Neural crest cell (in vitro differentiated cells): ENCODE results near the gene RO60. TPM values are rescaled to one million over a fixed set of nuclear protein-coding genes. Genes with fewer than 3 reads are reported as not detected.

Experiments
- DNase-seq: peaks from one replicate; pipeline ENCODE4 v3.0.0; 2021; ENCODE audit warnings: low read depth, mixed read lengths, low spot score
- H3K27ac Mint-ChIP-seq: one replicate; pipeline ENCODE4 v1.8.0; 2021; ENCODE audit warnings: mild to moderate bottlenecking, mixed read lengths; ENCODE audit not compliant: unreplicated experiment
- H3K27me3 Mint-ChIP-seq: 2 replicates; pipeline ENCODE4 v1.8.0; 2021; ENCODE audit warnings: low read depth, mild to moderate bottlenecking, mixed read lengths
- H3K36me3 Mint-ChIP-seq: 2 replicates; pipeline ENCODE4 v1.8.0; 2021; ENCODE audit warnings: low read depth, mild to moderate bottlenecking, mixed read lengths
- H3K4me1 Mint-ChIP-seq: 2 replicates; pipeline ENCODE4 v1.8.0; 2021; ENCODE audit warnings: mixed read lengths
- H3K4me3 Mint-ChIP-seq: one replicate; pipeline ENCODE4 v1.8.0; 2021; ENCODE audit warnings: mild to moderate bottlenecking, mixed read lengths
- H3K9me3 Mint-ChIP-seq: 2 replicates; pipeline ENCODE4 v1.8.0; 2021; ENCODE audit warnings: mixed read lengths
- long read RNA-seq: library from polyadenylated mRNA; unstranded; transcript quantifications from one replicate; pipeline ENCODE4 v2.0.0, GENCODE V29; 2020
- total RNA-seq: library from RNA; stranded (reverse); gene quantifications from 2 replicates; pipeline ENCODE4 v1.2.1, GENCODE V29; 2021
- TF ChIP-seq, protein P1 (sequence below): fragments of 200-600 bp; sonication (generic); conservative IDR thresholded peaks from 2 replicates; pipeline ENCODE4 v1.5.0; 2021; ENCODE audit warnings: antibody characterized with exemption, mild to moderate bottlenecking

The RO60 gene
- 119 and 122 TPM in 2 replicates for total RNA-seq
- long read RNA-seq, full-length matches to known transcripts: 315 of 400 reads
- long read RNA-seq, partial matches to known transcripts: 21 of 400 reads
- long read RNA-seq, other reads (novel, unspliced or antisense): 64 of 400 reads

- Mint-ChIP-seq H3K9me3 (no peaks in the 10 kb centered on the region), H3K27ac (peak within 1 kb of the TSS; percentile 100), H3K4me3 (peak within 1 kb of the TSS; percentile 98), H3K4me1 (peaks cover 36% of the 10 kb centered on the region), H3K27me3 (no peaks in the 10 kb centered on the region), H3K36me3 (peaks cover 7% of the 10 kb centered on the region)
- TF ChIP-seq, protein P1, sequence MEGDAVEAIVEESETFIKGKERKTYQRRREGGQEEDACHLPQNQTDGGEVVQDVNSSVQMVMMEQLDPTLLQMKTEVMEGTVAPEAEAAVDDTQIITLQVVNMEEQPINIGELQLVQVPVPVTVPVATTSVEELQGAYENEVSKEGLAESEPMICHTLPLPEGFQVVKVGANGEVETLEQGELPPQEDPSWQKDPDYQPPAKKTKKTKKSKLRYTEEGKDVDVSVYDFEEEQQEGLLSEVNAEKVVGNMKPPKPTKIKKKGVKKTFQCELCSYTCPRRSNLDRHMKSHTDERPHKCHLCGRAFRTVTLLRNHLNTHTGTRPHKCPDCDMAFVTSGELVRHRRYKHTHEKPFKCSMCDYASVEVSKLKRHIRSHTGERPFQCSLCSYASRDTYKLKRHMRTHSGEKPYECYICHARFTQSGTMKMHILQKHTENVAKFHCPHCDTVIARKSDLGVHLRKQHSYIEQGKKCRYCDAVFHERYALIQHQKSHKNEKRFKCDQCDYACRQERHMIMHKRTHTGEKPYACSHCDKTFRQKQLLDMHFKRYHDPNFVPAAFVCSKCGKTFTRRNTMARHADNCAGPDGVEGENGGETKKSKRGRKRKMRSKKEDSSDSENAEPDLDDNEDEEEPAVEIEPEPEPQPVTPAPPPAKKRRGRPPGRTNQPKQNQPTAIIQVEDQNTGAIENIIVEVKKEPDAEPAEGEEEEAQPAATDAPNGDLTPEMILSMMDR: no peak
- peak; percentile 91 for DNase-seq
Observed at GRCh38 chr1:193059282-193060114, at the start of gene RO60, which contains the start of gene UCHL5. Gene RO60 (plus strand): TSS chr1:193059612. CDS start chr1:193069055, 9,443 bp downstream. Gene UCHL5 (minus strand): TSS chr1:193059360. CDS start chr1:193059260, 100 bp downstream.

DNA sequence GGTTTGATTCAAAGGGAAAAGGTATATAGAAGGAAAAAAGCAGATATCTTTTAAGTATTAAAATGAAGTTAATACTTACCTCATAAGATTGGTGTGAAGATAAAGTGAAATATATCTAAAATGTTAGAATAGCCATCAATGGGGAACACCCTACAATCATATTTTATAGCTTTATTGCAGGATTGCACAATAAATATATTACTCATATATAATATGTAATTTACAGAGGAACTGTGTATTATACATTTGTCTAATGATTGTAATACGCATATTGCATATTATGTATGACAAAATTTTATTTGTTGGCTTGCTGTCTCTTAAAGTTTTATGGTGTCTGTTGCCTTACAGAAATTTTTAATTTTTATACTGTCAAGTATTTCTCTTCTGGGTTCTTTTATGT is 48.0 kb upstream of the RO60 start:
- Mint-ChIP-seq H3K4me3 (no peak overlapping the region), H3K27me3 (no peaks in the 10 kb centered on the region), H3K36me3 (peaks cover 4% of the 10 kb centered on the region), H3K4me1 (no peaks in the 10 kb centered on the region), H3K27ac (no peak overlapping the region), H3K9me3 (peaks cover under 1% of the 10 kb centered on the region)
- DNase-seq: no peak
- TF ChIP-seq, protein P1: no peak

DNA sequence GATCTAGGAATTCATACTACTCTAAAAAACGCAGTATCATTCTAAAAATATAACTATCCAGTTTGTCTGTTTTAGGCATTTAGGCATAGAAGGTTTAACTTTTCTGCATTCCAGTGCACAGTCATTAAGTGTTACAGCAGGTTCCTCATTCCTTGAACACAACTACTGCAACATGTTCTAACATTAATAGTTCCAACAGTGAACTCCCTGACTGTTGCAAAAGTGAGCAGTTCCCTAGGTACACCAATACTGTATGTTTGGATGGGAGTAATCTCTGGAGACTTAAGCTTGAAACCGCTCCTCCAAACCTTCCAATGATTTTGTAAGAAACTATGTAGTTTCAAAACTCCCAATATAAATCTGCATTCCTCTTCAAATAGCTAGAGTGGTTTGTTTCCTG is 46.4 kb upstream of the RO60 start:
- Mint-ChIP-seq H3K9me3 (no peaks in the 10 kb centered on the region), H3K27ac (no peak overlapping the region), H3K36me3 (peaks cover 2% of the 10 kb centered on the region), H3K27me3 (no peaks in the 10 kb centered on the region), H3K4me1 (no peaks in the 10 kb centered on the region), H3K4me3 (no peak overlapping the region)
- DNase-seq: no peak
- TF ChIP-seq, protein P1: no peak

DNA sequence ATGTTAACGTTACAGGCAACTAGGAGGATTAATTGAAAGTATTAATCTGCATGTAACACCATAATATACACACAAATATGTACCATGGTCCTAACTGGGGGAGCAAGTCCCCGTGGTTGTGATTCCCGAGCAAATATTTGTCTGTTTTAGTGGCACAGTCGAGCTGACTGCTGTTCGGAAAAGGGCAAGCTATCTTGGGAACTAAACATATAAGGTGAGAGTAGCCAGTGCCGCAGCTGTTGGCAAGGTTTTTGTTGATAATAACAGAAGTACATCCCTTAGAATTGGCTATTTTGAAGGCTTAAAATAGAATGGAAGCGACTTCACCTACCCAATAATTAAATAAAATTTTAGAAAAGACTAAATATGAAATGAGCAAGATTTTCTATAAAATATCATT is 45.7 kb upstream of the RO60 start:
- H3K9me3 Mint-ChIP-seq: no peaks in the 10 kb centered on the region
- no peak overlapping the region for H3K27ac Mint-ChIP-seq
- TF ChIP-seq, protein P1: no peak
- H3K27me3 Mint-ChIP-seq: no peaks in the 10 kb centered on the region
- no peaks in the 10 kb centered on the region for H3K4me1 Mint-ChIP-seq
- H3K36me3 Mint-ChIP-seq: peaks cover 2% of the 10 kb centered on the region
- DNase-seq: no peak
- no peak overlapping the region for H3K4me3 Mint-ChIP-seq

DNA sequence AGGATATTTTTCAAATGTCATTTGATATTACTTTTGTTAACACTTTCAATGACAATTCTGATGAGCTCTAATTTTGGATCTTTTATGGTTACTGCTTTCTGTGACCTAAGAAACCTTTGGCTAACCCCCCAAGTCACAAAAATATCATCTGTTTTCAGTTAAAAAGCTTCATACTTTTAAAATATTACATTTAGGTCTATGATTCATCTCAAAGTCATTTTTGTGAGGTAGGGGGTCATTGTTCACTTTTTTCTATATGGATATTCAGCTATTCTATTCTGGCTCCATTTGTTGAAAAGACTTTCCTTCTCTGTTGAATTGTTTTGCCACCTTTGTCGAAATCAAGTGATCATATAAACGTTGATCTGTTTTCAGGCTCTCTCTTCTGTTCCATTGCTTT is 45.0 kb upstream of the RO60 start:
- Mint-ChIP-seq H3K36me3 (peaks cover 2% of the 10 kb centered on the region), H3K9me3 (no peaks in the 10 kb centered on the region), H3K27me3 (no peaks in the 10 kb centered on the region)

More for the DNA sequence above, 45.0 kb upstream of the RO60 start:
- no peak overlapping the region for H3K4me3 Mint-ChIP-seq
- no peak overlapping the region for H3K27ac Mint-ChIP-seq
- TF ChIP-seq, protein P1: no peak
- H3K4me1 Mint-ChIP-seq: no peaks in the 10 kb centered on the region
- no peak for DNase-seq
